ENCODE measurements around the gene TXNDC2. TPM values are rescaled to one million over a fixed set of nuclear protein-coding genes. Genes with fewer than 3 reads are reported as not detected.

TXNDC2 gene
- total RNA-seq, 4 donors from 2014 or later = 0.27 TPM; not detected in 3

GRCh38 chr18:9841752-9842151, 44.0 kb upstream of the TXNDC2 start:
- peaks cover 2 to 17% (median 7%) of the 10 kb centered on the region in 4 donors for H3K4me1 ChIP-seq
- H3K27ac ChIP-seq = peak overlapping the region in 1 of 4 donors; percentile 15

DNA sequence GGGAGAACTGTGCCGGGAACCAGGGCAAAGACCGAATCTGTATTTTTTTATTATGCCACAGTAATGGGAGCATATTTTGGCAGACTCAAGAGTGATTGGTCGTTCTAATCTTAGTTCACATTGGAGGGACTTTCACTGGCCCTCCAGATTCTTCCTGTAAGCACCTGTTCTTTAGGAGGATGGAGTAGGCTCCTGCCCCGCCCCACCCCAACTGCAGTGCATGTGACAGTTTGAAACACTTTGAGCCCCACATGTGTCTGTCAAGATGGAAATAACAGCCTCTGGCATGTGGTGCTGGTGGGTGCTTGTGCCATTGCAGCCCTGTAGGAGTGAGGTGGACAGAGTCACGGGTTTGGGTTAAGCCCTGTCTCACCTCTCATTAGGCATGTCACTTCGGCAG, 43.3 kb upstream of the TXNDC2 start:
- Histone ChIP-seq H3K36me3 (no peaks in the 10 kb centered on the region), H3K27ac (no peak overlapping the region), H3K4me3 (no peak overlapping the region), H3K4me1 (peaks cover 3 to 22% (median 7%) of the 10 kb centered on the region in 4 donors), H3K27me3 (no peaks in the 10 kb centered on the region), H3K9me3 (no peaks in the 10 kb centered on the region)
- DNase-seq = no peak
- in situ Hi-C loops (cut with MboI; ENCODE audit: low pct_ligation_motif_present in 1 of 4, low pct_unique_long_range_greater_than_20kb in 1 of 4, low sequenced_read_pairs in 3 of 4) (no loop called here), intact Hi-C loops (cut with DNase I; ENCODE audit: low total_unique reads) (no loop called here)
- TF ChIP-seq CTCF (IDR thresholded peaks at IDR 0.05) (no peak), POLR2A (IDR thresholded peaks at IDR 0.05) (no peak), POLR2AphosphoS5 (IDR thresholded peaks at IDR 0.05) (no peak), EP300 (IDR thresholded peaks at IDR 0.05; ENCODE audit: low read depth) (no peak)
- 60 to 95% methylated on average over 1 to 6 of the region's 6 CpGs for WGBS, 2 donors (ENCODE audit: low coverage in 1 of 2)

More at GRCh38 chr18:9841752-9842151, 44.0 kb upstream of the TXNDC2 start:
- Histone ChIP-seq H3K27me3 (no peaks in the 10 kb centered on the region), H3K36me3 (no peaks in the 10 kb centered on the region), H3K4me3 (no peak overlapping the region), H3K9me3 (no peaks in the 10 kb centered on the region)
- 81 to 95% methylated on average over 2 to 4 of the region's 4 CpGs for WGBS, 2 donors (ENCODE audit: low coverage in 1 of 2)
- DNase-seq = no peak
- in situ Hi-C loops (cut with MboI; ENCODE audit: low pct_ligation_motif_present in 1 of 4, low pct_unique_long_range_greater_than_20kb in 1 of 4, low sequenced_read_pairs in 3 of 4) = no loop called here
- TF ChIP-seq POLR2AphosphoS5 (IDR thresholded peaks at IDR 0.05) = no peak
- no peak for TF ChIP-seq EP300 (IDR thresholded peaks at IDR 0.05; ENCODE audit: low read depth)
- TF ChIP-seq CTCF (IDR thresholded peaks at IDR 0.05) = no peak
- TF ChIP-seq POLR2A (IDR thresholded peaks at IDR 0.05) = no peak
- intact Hi-C loops (cut with DNase I; ENCODE audit: low total_unique reads) = no loop called here

DNA sequence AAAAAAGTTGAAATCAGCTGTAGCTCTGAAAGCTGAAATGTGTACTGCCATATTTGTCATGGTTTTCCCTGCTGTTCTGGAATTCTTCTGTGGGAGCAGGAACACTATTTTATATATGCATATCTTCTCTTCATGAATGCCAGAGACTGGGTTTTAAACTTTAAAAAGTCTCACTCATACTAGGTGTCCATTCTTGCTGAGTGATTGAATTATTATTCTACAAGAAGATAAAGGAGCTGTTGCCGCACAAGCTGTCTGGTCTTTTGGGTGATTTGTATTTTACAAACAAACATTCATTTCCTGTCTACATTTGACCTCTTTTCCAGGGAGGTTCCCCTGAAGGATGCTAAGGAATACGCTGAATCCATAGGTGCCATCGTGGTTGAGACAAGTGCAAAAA, 40.5 kb upstream of the TXNDC2 start:
- H3K9me3 ChIP-seq = no peaks in the 10 kb centered on the region
- no peaks in the 10 kb centered on the region for H3K36me3 ChIP-seq
- H3K27ac ChIP-seq = no peak overlapping the region
- H3K27me3 ChIP-seq = no peaks in the 10 kb centered on the region
- in situ Hi-C loops (cut with MboI; ENCODE audit: low pct_ligation_motif_present in 1 of 4, low pct_unique_long_range_greater_than_20kb in 1 of 4, low sequenced_read_pairs in 3 of 4) (no loop called here), intact Hi-C loops (cut with DNase I; ENCODE audit: low total_unique reads) (no loop called here)
- DNase-seq = no peak
- no peak overlapping the region for H3K4me3 ChIP-seq
- TF ChIP-seq EP300 (IDR thresholded peaks at IDR 0.05; ENCODE audit: low read depth) (no peak), CTCF (IDR thresholded peaks at IDR 0.05) (no peak), POLR2AphosphoS5 (IDR thresholded peaks at IDR 0.05) (no peak), POLR2A (IDR thresholded peaks at IDR 0.05) (no peak)
- 79 to 81% methylated on average over 2 to 3 of the region's 3 CpGs for WGBS, 2 donors (ENCODE audit: low coverage in 1 of 2)
- H3K4me1 ChIP-seq = peaks cover 0 to 40% (median 21%) of the 10 kb centered on the region in 4 donors

GRCh38 chr18:9846162-9846925, 39.4 kb upstream of the TXNDC2 start:
- H3K27me3 ChIP-seq = no peaks in the 10 kb centered on the region
- no peak for DNase-seq
- H3K36me3 ChIP-seq = no peaks in the 10 kb centered on the region
- WGBS, 2 donors (ENCODE audit: low coverage in 1 of 2) = 0 to 65% methylated on average over 1 to 10 of the region's 10 CpGs
- in situ Hi-C loops (cut with MboI; ENCODE audit: low pct_ligation_motif_present in 1 of 4, low pct_unique_long_range_greater_than_20kb in 1 of 4, low sequenced_read_pairs in 3 of 4) = no loop called here
- TF ChIP-seq EP300 (IDR thresholded peaks at IDR 0.05; ENCODE audit: low read depth) = no peak
- TF ChIP-seq POLR2A (IDR thresholded peaks at IDR 0.05) = no peak
- TF ChIP-seq CTCF (IDR thresholded peaks at IDR 0.05) = no peak
- no peak for TF ChIP-seq POLR2AphosphoS5 (IDR thresholded peaks at IDR 0.05)
- peaks cover 0 to 45% (median 21%) of the 10 kb centered on the region in 4 donors for H3K4me1 ChIP-seq
- H3K9me3 ChIP-seq = no peaks in the 10 kb centered on the region
- intact Hi-C loops (cut with DNase I; ENCODE audit: low total_unique reads) = no loop called here
- no peak overlapping the region for H3K4me3 ChIP-seq
- peak overlapping the region; percentile 29 to 58 (median 46) for H3K27ac ChIP-seq
